Body of pancreas (tissue), 4 donors: ENCODE results near the gene SNTB2. TPM values are rescaled to one million over a fixed set of nuclear protein-coding genes. Genes with fewer than 3 reads are reported as not detected.

Source experiments
- ATAC-seq: fragments of 150-250 bp; one replicate; pipeline ENCODE4 v1.9.1; 2016
- DNase-seq, 4 donors: peaks; one replicate each; pipeline ENCODE4 v3.0.0-alpha.2; 2019
- H3K27ac ChIP-seq, 4 donors: fragments of 200-600 bp; sonication (generic); 1 replicate in 3 of 4; 2 replicates in 1 of 4; pipeline versions ENCODE4 v1.5.1 to v1.6.1; 2016 to 2019; ENCODE audit warnings: mild to moderate bottlenecking in 1 of 4, mixed read lengths in 1 of 4, moderate library complexity in 1 of 4
- H3K27me3 ChIP-seq, 2 donors: fragments of 200-600 bp; sonication (generic); one replicate each; pipeline ENCODE4 v1.6.0; 2016; ENCODE audit warnings: mild to moderate bottlenecking in 1 of 2
- H3K36me3 ChIP-seq, 2 donors: fragments of 200-600 bp; sonication (generic); replicated peaks in 1 of 2; 2 replicates each; pipeline ENCODE4 v1.5.1; 2016; ENCODE audit warnings: low read depth in 2 of 2; ENCODE audit not compliant: insufficient read depth in 1 of 2
- H3K4me1 ChIP-seq: fragments of 200-600 bp; sonication (generic); one replicate; pipeline ENCODE4 v1.6.0; 2016
- H3K4me3 ChIP-seq, 2 donors: fragments of 200-600 bp; sonication (generic); 1 replicate in 1 of 2; 2 replicates in 1 of 2; pipeline ENCODE4 v1.5.1; 2016 to 2019
- H3K9me3 ChIP-seq, 3 donors: fragments of 200-600 bp; sonication (generic); 1 replicate in 2 of 3; 2 replicates in 1 of 3; pipeline ENCODE4 v1.5.1; 2016
- CTCF ChIP-seq, 7 experiments: fragments of 450-650 bp in 4 of 7; fragments of 200-600 bp in 3 of 7; sonication (generic) in 3 of 7; IDR thresholded peaks; one replicate each; pipeline ENCODE4 v1.5.1; 2016 to 2019; ENCODE audit warnings: antibody characterized with exemption in 7 of 7
- POLR2A ChIP-seq, 3 donors: fragments of 450-650 bp; IDR thresholded peaks; one replicate each; pipeline ENCODE4 v1.6.1; 2016; ENCODE audit warnings: antibody characterized with exemption in 3 of 3, mild to moderate bottlenecking in 2 of 3
- WGBS, 2 donors: methylation state at CpG; one replicate each; pipeline ENCODE4 v1.1.5; 2017; 5-methylcytosine and 5-hydroxymethylcytosine counted together
- intact Hi-C: fragments of 100-400 bp; cut with DNase I; formaldehyde crosslinking; loops from one replicate; pipeline ENCODE4 v1.15.1; 2023
- total RNA-seq, 2 donors: library from RNA; depleted of rRNA; stranded (reverse); fragments of >200 nt; gene quantifications; one replicate each; pipeline ENCODE4 v1.1.0, GENCODE V29; 2016

SNTB2 gene
- total RNA-seq, 2 donors from 2014 or later: 11.2 to 13.5 TPM

DNA sequence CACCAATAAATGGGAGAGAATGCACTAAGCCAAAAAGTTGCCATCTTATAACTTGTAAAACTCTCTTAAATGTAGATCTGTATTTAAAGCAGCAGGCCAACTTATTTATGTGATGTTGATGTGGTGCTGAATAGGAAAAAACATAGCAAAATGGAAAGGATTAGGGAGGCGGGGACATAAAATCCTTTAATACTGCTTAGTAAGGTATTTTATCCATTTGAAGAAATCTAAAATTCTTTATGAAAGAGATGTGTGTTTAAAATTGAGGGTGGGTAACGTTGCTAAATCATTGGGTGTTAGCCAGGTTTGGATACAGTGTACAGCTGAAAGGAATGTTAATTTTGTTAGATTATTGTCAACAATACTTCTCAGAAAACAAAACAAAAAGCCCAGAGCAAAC is 14.3 kb downstream of the SNTB2 start:
- Histone ChIP-seq H3K27me3 (no peaks in the 10 kb centered on the region), H3K36me3 (no peaks in the 10 kb centered on the region), H3K4me3 (no peak overlapping the region), H3K27ac (no peak overlapping the region), H3K4me1 (peaks cover 4% of the 10 kb centered on the region), H3K9me3 (no peaks in the 10 kb centered on the region)
- ATAC-seq (no peak), DNase-seq (no peak)
- intact Hi-C loops: no loop called here
- TF ChIP-seq POLR2A (IDR thresholded peaks at IDR 0.05) (no peak), CTCF (IDR thresholded peaks at IDR 0.05) (no peak)
- 57 to 62% methylated on average over 2 of the region's 2 CpGs for WGBS, 2 donors

GRCh38 chr16:69201787-69202186 is 14.8 kb downstream of the SNTB2 start:
- no peak for DNase-seq
- no peak for ATAC-seq
- 53 to 56% methylated on average over 2 of the region's 2 CpGs for WGBS, 2 donors

GRCh38 chr16:69204172-69204571 is 17.2 kb downstream of the SNTB2 start:
- Histone ChIP-seq H3K27me3 (no peaks in the 10 kb centered on the region), H3K4me1 (peaks cover 4% of the 10 kb centered on the region), H3K27ac (no peak overlapping the region), H3K4me3 (no peak overlapping the region), H3K9me3 (no peaks in the 10 kb centered on the region), H3K36me3 (no peaks in the 10 kb centered on the region)
- no peak for DNase-seq
- no peak for ATAC-seq
- no peak for TF ChIP-seq CTCF (IDR thresholded peaks at IDR 0.05)
- TF ChIP-seq POLR2A (IDR thresholded peaks at IDR 0.05): no peak
- intact Hi-C loops: no loop called here

More at GRCh38 chr16:69201787-69202186, 14.8 kb downstream of the SNTB2 start:
- no peak for TF ChIP-seq POLR2A (IDR thresholded peaks at IDR 0.05)
- no peak for TF ChIP-seq CTCF (IDR thresholded peaks at IDR 0.05)
- Histone ChIP-seq H3K36me3 (no peaks in the 10 kb centered on the region), H3K27ac (no peak overlapping the region), H3K4me3 (no peak overlapping the region), H3K4me1 (peaks cover 4% of the 10 kb centered on the region), H3K27me3 (no peaks in the 10 kb centered on the region), H3K9me3 (no peaks in the 10 kb centered on the region)
- intact Hi-C loops: no loop called here

DNA sequence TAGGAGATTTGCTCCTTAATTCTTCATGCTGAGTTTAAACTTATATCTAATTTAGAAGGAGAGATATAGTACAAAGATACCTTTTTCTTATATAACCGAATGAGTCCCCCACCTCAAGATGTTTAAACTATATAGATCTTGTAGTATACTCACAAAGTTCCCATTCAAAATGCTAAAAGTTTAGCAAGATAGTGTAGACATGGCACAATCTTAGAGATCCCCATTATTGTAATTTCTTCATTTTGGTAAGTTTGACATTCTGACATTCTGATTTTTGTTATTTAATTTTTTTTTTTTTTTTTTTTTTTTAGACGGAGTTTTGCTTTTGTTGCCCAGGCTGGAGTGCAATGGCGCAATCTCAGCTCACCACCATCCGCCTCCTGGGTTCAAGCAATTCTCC is 22.8 kb downstream of the SNTB2 start:
- 83 to 96% methylated on average over 4 of the region's 4 CpGs for WGBS, 2 donors
- no peak for TF ChIP-seq CTCF (IDR thresholded peaks at IDR 0.05)
- no peak for TF ChIP-seq POLR2A (IDR thresholded peaks at IDR 0.05)

GRCh38 chr16:69217433-69217832 is 30.5 kb downstream of the SNTB2 start:
- no peaks in the 10 kb centered on the region for H3K27me3 ChIP-seq
- peaks cover 22% of the 10 kb centered on the region for H3K4me1 ChIP-seq
- 20 to 26% methylated on average over 1 of the region's 1 CpG for WGBS, 2 donors
- intact Hi-C loops: no loop called here
- H3K36me3 ChIP-seq: no peaks in the 10 kb centered on the region
- peak in 1 of 4 donors; percentile 14 for DNase-seq
- H3K9me3 ChIP-seq: no peaks in the 10 kb centered on the region
- no peak for TF ChIP-seq CTCF (IDR thresholded peaks at IDR 0.05)
- no peak overlapping the region for H3K4me3 ChIP-seq
- ATAC-seq: peak; percentile 78
- peak overlapping the region in 1 of 4 donors; percentile 37 for H3K27ac ChIP-seq

More for the DNA sequence above, 22.8 kb downstream of the SNTB2 start:
- ATAC-seq: no peak
- DNase-seq: no peak
- H3K4me1 ChIP-seq: peaks cover 3% of the 10 kb centered on the region
- no peaks in the 10 kb centered on the region for H3K36me3 ChIP-seq
- no peak overlapping the region for H3K27ac ChIP-seq
- H3K27me3 ChIP-seq: no peaks in the 10 kb centered on the region
- intact Hi-C loops: no loop called here
- H3K4me3 ChIP-seq: no peak overlapping the region
- H3K9me3 ChIP-seq: no peaks in the 10 kb centered on the region
